A549 treated with CpdA at 1 μM for 4 hours (cell line): ENCODE results near the gene RCC2. TPM values are rescaled to one million over a fixed set of nuclear protein-coding genes. Genes with fewer than 3 reads are reported as not detected.

Experiments used
- total RNA-seq: library from RNA; stranded (reverse); fragments of 200-300 nt; extraction: Qiagen RNA extraction; gene quantifications from 5 replicates; pipeline ENCODE4 v1.2.3, GENCODE V29; 2022; ENCODE audit warnings: low read depth

RCC2 gene
- 65.1 to 72.6 TPM (median 68.4 TPM) in 5 replicates for total RNA-seq

DNA sequence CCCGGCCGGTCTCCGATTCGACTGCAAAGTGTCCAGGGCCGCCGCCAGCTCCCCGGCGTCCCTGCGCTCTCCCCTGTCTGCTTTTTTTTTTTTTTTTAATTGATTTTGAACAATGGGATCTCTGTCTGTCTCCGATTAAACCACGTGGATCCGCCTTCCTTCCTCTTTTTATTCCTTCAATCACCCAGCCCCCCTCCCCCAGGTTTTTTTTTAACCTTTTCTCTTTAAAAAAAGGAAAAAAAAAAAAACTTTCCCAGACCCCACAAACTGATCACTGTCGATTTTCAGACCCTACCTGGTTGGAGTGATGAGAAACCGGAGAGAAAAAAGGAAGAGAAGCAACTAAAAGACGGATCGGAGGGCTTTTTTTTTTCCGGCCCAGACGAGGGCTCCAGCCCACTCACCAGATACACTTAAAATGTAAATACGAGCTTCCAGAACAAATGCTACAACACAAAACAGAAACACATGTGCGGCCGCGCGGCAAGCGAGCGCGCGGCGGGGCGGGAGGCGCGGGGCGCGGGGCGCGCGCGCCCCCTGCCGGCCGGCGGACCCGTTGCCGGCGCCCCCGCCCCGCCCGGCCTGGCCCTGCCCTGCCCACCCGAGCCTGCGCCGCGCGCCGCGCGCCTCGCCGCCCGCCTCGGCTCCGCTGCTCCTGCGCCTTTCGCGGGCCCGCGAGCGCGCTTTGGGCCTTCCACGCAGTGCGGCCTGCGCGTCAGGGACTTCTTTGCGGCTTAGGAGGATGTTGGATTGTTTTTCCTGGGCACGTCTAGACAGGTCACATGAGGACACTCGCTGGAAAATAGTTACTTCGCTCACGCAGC is at the start of gene RCC2:
Gene RCC2 (minus strand): TSS at position 428 of the 824 bp plus-strand sequence. CDS start 1,163 bp downstream, outside the sequence.

DNA sequence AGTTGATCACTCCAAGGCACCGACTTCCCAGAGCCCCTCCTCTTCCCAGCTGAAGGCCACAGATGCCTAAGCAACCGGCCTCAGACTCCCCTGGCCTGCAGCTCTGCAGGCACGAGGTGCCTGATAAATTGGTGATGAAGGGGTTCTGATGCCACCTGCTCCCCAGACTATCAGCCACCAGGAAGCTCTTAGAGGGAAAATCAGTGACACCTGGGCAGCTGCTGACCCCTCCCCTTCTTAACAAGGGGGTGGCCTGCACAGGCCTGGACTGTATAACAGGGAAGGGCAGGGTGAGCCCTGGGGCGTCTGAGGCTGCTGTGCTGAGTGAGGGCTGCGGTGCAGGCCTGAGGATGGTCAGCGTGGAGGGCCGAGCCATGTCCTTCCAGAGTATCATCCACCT is 67.6 kb downstream of the RCC2 start, which contains the start of gene PADI6:
Gene PADI6 (plus strand): TSS at position 301 of the 400 bp plus-strand sequence. CDS start 50 bp downstream, at position 351.

Other genes starting within 250 kb of the RCC2 start
- 1.3 to 2.3 TPM (median 1.8 TPM) in 5 replicates for gene PADI1, start 234.5 kb downstream of the RCC2 start, total RNA-seq
- gene PADI3, start 190.6 kb downstream of the RCC2 start, total RNA-seq = 1.3 to 1.9 TPM (median 1.5 TPM) in 5 replicates
- gene PADI4, start 131.5 kb downstream of the RCC2 start, total RNA-seq = not detected in 5 replicates
- gene PADI6, start 67.5 kb downstream of the RCC2 start, total RNA-seq = not detected in 5 replicates
- gene ARHGEF10L, start 100.0 kb upstream of the RCC2 start, total RNA-seq = 4.9 to 7.8 TPM (median 6.7 TPM) in 5 replicates